T-helper 17 cell (primary cell): Measurements from ENCODE around the gene GBX1. TPM values are rescaled to one million over a fixed set of nuclear protein-coding genes. Genes with fewer than 3 reads are reported as not detected.

ENCODE experiments used
- ATAC-seq: fragments of 150-1000 bp; cut with Tn5 transposase; 2 replicates; pipeline ENCODE4 v1.10.0; 2021; ENCODE audit warnings: mild to moderate bottlenecking, moderate library complexity
- DNase-seq, 3 donors: peaks; one replicate each; pipeline versions ENCODE4 v3.0.0 to v3.0.0-alpha.2; 2020 to 2021
- H3K9me3 ChIP-seq: one replicate; pipeline ENCODE4 v1.7.0; 2013; ENCODE audit warnings: low read length, mild to moderate bottlenecking; ENCODE audit not compliant: control insufficient read depth, poor library complexity, severe bottlenecking
- H3K27ac Mint-ChIP-seq: one replicate; pipeline ENCODE4 v1.8.0; 2022; ENCODE audit warnings: mild to moderate bottlenecking, moderate library complexity, mixed read lengths
- H3K27me3 Mint-ChIP-seq: one replicate; pipeline ENCODE4 v1.8.0; 2022; ENCODE audit warnings: mixed read lengths
- H3K36me3 Mint-ChIP-seq: one replicate; pipeline ENCODE4 v1.8.0; 2022; ENCODE audit warnings: low read depth, mixed read lengths
- H3K4me1 Mint-ChIP-seq: one replicate; pipeline ENCODE4 v1.8.0; 2022; ENCODE audit warnings: mild to moderate bottlenecking, mixed read lengths
- H3K4me3 Mint-ChIP-seq: one replicate; pipeline ENCODE4 v1.8.0; 2022; ENCODE audit warnings: mild to moderate bottlenecking, moderate library complexity, mixed read lengths
- total RNA-seq, 4 donors: library from RNA in 2 of 4; stranded (reverse) in 2 of 4; gene quantifications; one replicate each; pipeline ENCODE4 v1.2.3 and lab custom pipeline; 2022 to 2026

GBX1 gene
- total RNA-seq, 2 donors from 2014 or later = not detected

- DNase-seq = no peak
- Mint-ChIP-seq H3K4me1 (peaks cover 18% of the 10 kb centered on the region), H3K4me3 (no peak overlapping the region), H3K27ac (no peak overlapping the region), H3K27me3 (no peaks in the 10 kb centered on the region), H3K36me3 (peaks cover 15% of the 10 kb centered on the region)
- ATAC-seq = no peak
- no peaks in the 10 kb centered on the region for H3K9me3 ChIP-seq
Measured at GRCh38 chr7:151122796-151123157, 44.7 kb downstream of the GBX1 start.

GRCh38 chr7:151122276-151122675, 45.2 kb downstream of the GBX1 start:
- H3K27ac Mint-ChIP-seq = no peak overlapping the region
- DNase-seq (no peak), ATAC-seq (no peak)
- no peaks in the 10 kb centered on the region for H3K27me3 Mint-ChIP-seq
- peaks cover 20% of the 10 kb centered on the region for H3K4me1 Mint-ChIP-seq
- H3K4me3 Mint-ChIP-seq = no peak overlapping the region
- peaks cover 15% of the 10 kb centered on the region for H3K36me3 Mint-ChIP-seq
- H3K9me3 ChIP-seq = no peaks in the 10 kb centered on the region

GRCh38 chr7:151121380-151122170, 45.9 kb downstream of the GBX1 start:
- Mint-ChIP-seq H3K27me3 (no peaks in the 10 kb centered on the region), H3K4me1 (peaks cover 24% of the 10 kb centered on the region), H3K4me3 (no peak overlapping the region), H3K36me3 (peaks cover 15% of the 10 kb centered on the region), H3K27ac (no peak overlapping the region)
- ATAC-seq (no peak), DNase-seq (no peak)
- H3K9me3 ChIP-seq = no peaks in the 10 kb centered on the region

GRCh38 chr7:151120896-151121295, 46.6 kb downstream of the GBX1 start:
- DNase-seq = no peak
- Mint-ChIP-seq H3K4me3 (no peak overlapping the region), H3K27ac (no peak overlapping the region), H3K27me3 (no peaks in the 10 kb centered on the region), H3K36me3 (peaks cover 15% of the 10 kb centered on the region), H3K4me1 (peaks cover 25% of the 10 kb centered on the region)
- H3K9me3 ChIP-seq = no peaks in the 10 kb centered on the region
- no peak for ATAC-seq

GRCh38 chr7:151119902-151120301, 47.6 kb downstream of the GBX1 start:
- H3K27ac Mint-ChIP-seq = no peak overlapping the region
- DNase-seq = no peak

GRCh38 chr7:151119055-151119415, 48.5 kb downstream of the GBX1 start:
- Mint-ChIP-seq H3K27me3 (no peaks in the 10 kb centered on the region), H3K4me1 (peaks cover 26% of the 10 kb centered on the region), H3K4me3 (peak overlapping the region; percentile 58), H3K27ac (peak overlapping the region; percentile 92), H3K36me3 (peaks cover 15% of the 10 kb centered on the region)
- DNase-seq (no peak), ATAC-seq (no peak)
- H3K9me3 ChIP-seq = no peaks in the 10 kb centered on the region

More at GRCh38 chr7:151119902-151120301, 47.6 kb downstream of the GBX1 start:
- no peaks in the 10 kb centered on the region for H3K9me3 ChIP-seq
- no peak for ATAC-seq
- H3K27me3 Mint-ChIP-seq = no peaks in the 10 kb centered on the region
- H3K36me3 Mint-ChIP-seq = peaks cover 15% of the 10 kb centered on the region
- H3K4me3 Mint-ChIP-seq = no peak overlapping the region
- H3K4me1 Mint-ChIP-seq = peaks cover 27% of the 10 kb centered on the region

GRCh38 chr7:151118108-151119054, 49.1 kb downstream of the GBX1 start:
- Mint-ChIP-seq H3K4me1 (peaks cover 20% of the 10 kb centered on the region), H3K36me3 (peaks cover 15% of the 10 kb centered on the region), H3K27ac (peak overlapping the region; percentile 92), H3K4me3 (peak overlapping the region; percentile 84), H3K27me3 (no peaks in the 10 kb centered on the region)
- DNase-seq (no peak), ATAC-seq (no peak)
- no peaks in the 10 kb centered on the region for H3K9me3 ChIP-seq

- peak overlapping the region; percentile 84 for H3K4me3 Mint-ChIP-seq
- peaks cover 19% of the 10 kb centered on the region for H3K4me1 Mint-ChIP-seq
- H3K36me3 Mint-ChIP-seq = peaks cover 12% of the 10 kb centered on the region
- H3K9me3 ChIP-seq = no peaks in the 10 kb centered on the region
- H3K27me3 Mint-ChIP-seq = no peaks in the 10 kb centered on the region
- peak overlapping the region; percentile 92 for H3K27ac Mint-ChIP-seq
- DNase-seq (peak; percentile 26 to 51 (median 43)), ATAC-seq (peak; percentile 83)
Measured at GRCh38 chr7:151117565-151117964, 49.9 kb downstream of the GBX1 start.

- no peak for ATAC-seq
- H3K4me1 Mint-ChIP-seq = peaks cover 19% of the 10 kb centered on the region
- no peak for DNase-seq
- H3K4me3 Mint-ChIP-seq = peak overlapping the region; percentile 84
- H3K27me3 Mint-ChIP-seq = no peaks in the 10 kb centered on the region
- H3K9me3 ChIP-seq = no peaks in the 10 kb centered on the region
- peak overlapping the region; percentile 92 for H3K27ac Mint-ChIP-seq
- H3K36me3 Mint-ChIP-seq = peaks cover 12% of the 10 kb centered on the region
Measured at GRCh38 chr7:151116603-151117440, 50.7 kb downstream of the GBX1 start.

GRCh38 chr7:151115836-151116418, 51.6 kb downstream of the GBX1 start:
- ATAC-seq = peak; percentile 21
- Mint-ChIP-seq H3K27ac (peak overlapping the region; percentile 4), H3K27me3 (no peaks in the 10 kb centered on the region), H3K4me3 (peak overlapping the region; percentile 82), H3K36me3 (peaks cover 6% of the 10 kb centered on the region), H3K4me1 (peaks cover 19% of the 10 kb centered on the region)
- no peaks in the 10 kb centered on the region for H3K9me3 ChIP-seq
- DNase-seq = no peak

- Mint-ChIP-seq H3K36me3 (peaks cover 6% of the 10 kb centered on the region), H3K4me3 (peak overlapping the region; percentile 82), H3K4me1 (peaks cover 19% of the 10 kb centered on the region), H3K27me3 (no peaks in the 10 kb centered on the region), H3K27ac (peak overlapping the region; percentile 4)
- no peak for DNase-seq
- ATAC-seq = peak; percentile 48
- no peaks in the 10 kb centered on the region for H3K9me3 ChIP-seq
Measured at GRCh38 chr7:151115121-151115835, 52.2 kb downstream of the GBX1 start.
